DND-41 (cell line): ENCODE results near the gene ALG3.

Source experiments
- CTCF ChIP-seq: IDR thresholded peaks from 2 replicates; pipeline ENCODE4 v1.5.1; 2012; ENCODE audit warnings: borderline replicate concordance, low read length, moderate library complexity, mild to moderate bottlenecking; ENCODE audit not compliant: poor library complexity, severe bottlenecking; ENCODE audit errors: extremely low read depth
- EZH2 ChIP-seq: IDR thresholded peaks from 3 replicates; pipeline ENCODE4 v1.6.1; 2012; ENCODE audit warnings: borderline replicate concordance, low read depth, mild to moderate bottlenecking, moderate library complexity, low read length, inconsistent platforms; ENCODE audit not compliant: severe bottlenecking

GRCh38 chr3:184295771-184296170 is 47.0 kb upstream of the ALG3 start:
- TF ChIP-seq CTCF (no peak), EZH2 (no peak)
